GM23338 (cell line): Measurements from ENCODE around the gene TRAF3IP3. TPM values are rescaled to one million over a fixed set of nuclear protein-coding genes. Genes with fewer than 3 reads are reported as not detected.

Experiments
- ATAC-seq: fragments of 200-7000 bp; cut with Tn5 transposase; 3 replicates; pipeline ENCODE4 v1.9.1; 2020
- DNase-seq: peaks from one replicate; pipeline ENCODE4 v3.0.0-alpha.2; 2015; ENCODE audit warnings: low spot score
- H2AFZ ChIP-seq: fragments of 200-600 bp; sonication (generic); 2 replicates; pipeline ENCODE4 v1.8.0; 2016; ENCODE audit warnings: antibody characterized with exemption, mild to moderate bottlenecking, moderate library complexity
- H3F3A ChIP-seq: fragments of 200-600 bp; sonication (generic); replicated peaks from 2 replicates; pipeline ENCODE4 v1.8.0; 2017; ENCODE audit warnings: antibody characterized with exemption, mixed run types, low read depth
- H3K27ac ChIP-seq: fragments of 200-600 bp; sonication (generic); 2 replicates; pipeline ENCODE4 v1.6.1; 2016; ENCODE audit warnings: low read depth
- H3K27me3 ChIP-seq: fragments of 200-600 bp; sonication (generic); 2 replicates; pipeline ENCODE4 v1.8.0; 2016; ENCODE audit warnings: mild to moderate bottlenecking, mixed run types, moderate library complexity; ENCODE audit not compliant: insufficient read depth
- H3K36me3 ChIP-seq: fragments of 200-600 bp; sonication (generic); 2 replicates; pipeline ENCODE4 v1.8.0; 2016; ENCODE audit warnings: mild to moderate bottlenecking; ENCODE audit not compliant: insufficient read depth
- H3K4me1 ChIP-seq: fragments of 200-600 bp; sonication (generic); 2 replicates; pipeline ENCODE4 v1.8.0; 2016; ENCODE audit warnings: mild to moderate bottlenecking, moderate library complexity; ENCODE audit not compliant: insufficient read depth
- H3K4me2 ChIP-seq: fragments of 200-600 bp; sonication (generic); 2 replicates; pipeline ENCODE4 v1.7.1; 2017; ENCODE audit warnings: mixed run types
- H3K4me3 ChIP-seq: fragments of 200-600 bp; sonication (generic); 2 replicates; pipeline ENCODE4 v1.6.1; 2016; ENCODE audit warnings: mixed run types
- H3K79me2 ChIP-seq: fragments of 200-600 bp; sonication (generic); replicated peaks from 2 replicates; pipeline ENCODE4 v1.8.0; 2017; ENCODE audit warnings: mild to moderate bottlenecking; ENCODE audit not compliant: insufficient read depth
- H3K9me2 ChIP-seq: fragments of 200-600 bp; sonication (generic); 2 replicates; pipeline ENCODE4 v1.8.0; 2017; ENCODE audit not compliant: insufficient read depth
- H4K20me1 ChIP-seq: fragments of 200-600 bp; sonication (generic); replicated peaks from 2 replicates; pipeline ENCODE4 v1.8.0; 2017; ENCODE audit warnings: mild to moderate bottlenecking; ENCODE audit not compliant: insufficient read depth
- H3K27ac Mint-ChIP-seq: 2 replicates; pipeline ENCODE4 v1.8.0; 2020; ENCODE audit warnings: inconsistent platforms, mild to moderate bottlenecking, moderate library complexity, mixed read lengths
- H3K27me3 Mint-ChIP-seq: 3 replicates; pipeline ENCODE4 v1.8.0; 2022; ENCODE audit warnings: low read depth, mild to moderate bottlenecking, moderate library complexity, mixed read lengths, inconsistent platforms; ENCODE audit not compliant: insufficient read depth, poor library complexity
- H3K36me3 Mint-ChIP-seq: 3 replicates; pipeline ENCODE4 v1.8.0; 2021; ENCODE audit warnings: low read depth, mild to moderate bottlenecking, inconsistent platforms, moderate library complexity, mixed read lengths
- H3K4me1 Mint-ChIP-seq: 3 replicates; pipeline ENCODE4 v1.8.0; 2020; ENCODE audit warnings: mild to moderate bottlenecking, inconsistent platforms, mixed read lengths
- H3K4me3 Mint-ChIP-seq: 3 replicates; pipeline ENCODE4 v1.8.0; 2021; ENCODE audit warnings: moderate library complexity, mild to moderate bottlenecking, inconsistent platforms, mixed read lengths
- H3K9me3 Mint-ChIP-seq: 3 replicates; pipeline ENCODE4 v1.8.0; 2020; ENCODE audit warnings: moderate library complexity, mild to moderate bottlenecking, inconsistent platforms, mixed read lengths
- CREB1 ChIP-seq: fragments of 250-450 bp; sonication (Bioruptor Pico); IDR thresholded peaks from 2 replicates; pipeline ENCODE4 v1.5.0; 2020; ENCODE audit warnings: low read depth, mild to moderate bottlenecking, moderate library complexity
- CTCF ChIP-seq, 2 experiments: fragments of 200-600 bp in 1 of 2; sonication (generic) in 1 of 2; conservative IDR thresholded peaks; 2 replicates each; pipeline versions ENCODE4 v1.5.1 to v1.6.1; 2016 to 2017; ENCODE audit warnings: antibody characterized with exemption in 2 of 2, low read depth in 2 of 2, mild to moderate bottlenecking in 2 of 2, moderate library complexity in 1 of 2
- ETS1 ChIP-seq: IDR thresholded peaks from 2 replicates; pipeline ENCODE4 v1.6.1; 2016; ENCODE audit warnings: antibody characterized with exemption
- EZH2 ChIP-seq: fragments of 200-600 bp; sonication (generic); IDR thresholded peaks from one replicate; pipeline ENCODE4 v1.8.0; 2017; ENCODE audit warnings: antibody characterized with exemption, mild to moderate bottlenecking, low read depth; ENCODE audit not compliant: unreplicated experiment
- JUNB ChIP-seq: IDR thresholded peaks from one replicate; pipeline ENCODE4 v1.6.1; 2016; ENCODE audit warnings: antibody characterized with exemption; ENCODE audit not compliant: unreplicated experiment
- NANOG ChIP-seq: IDR thresholded peaks from 2 replicates; pipeline ENCODE4 v1.6.1; 2016; ENCODE audit warnings: antibody characterized with exemption, borderline replicate concordance
- POLR2AphosphoS5 ChIP-seq: IDR thresholded peaks from 2 replicates; pipeline ENCODE4 v1.6.1; 2016; ENCODE audit warnings: antibody characterized with exemption, low read depth
- ZNF462 ChIP-seq: fragments of 250-450 bp; sonication (Bioruptor Pico); IDR thresholded peaks from 2 replicates; pipeline ENCODE4 v1.5.0; 2020; ENCODE audit warnings: mild to moderate bottlenecking, moderate library complexity
- polyA plus RNA-seq: library from polyadenylated mRNA; unstranded; fragments of >200 nt; fragmentation: Nextera tagmentation; extraction: Ambion mirVana; gene quantifications from 2 replicates; pipeline ENCODE4 v1.2.1, GENCODE V29; 2016
- total RNA-seq: library from RNA; depleted of rRNA; stranded (reverse); fragments of >200 nt; shearing (Covaris generic); gene quantifications from 2 replicates; pipeline ENCODE4 v1.2.3, GENCODE V29; 2014

The TRAF3IP3 gene
- total and polyA plus RNA-seq, 2 experiments from 2014 or later, result not detected

GRCh38 chr1:209775678-209776077, 19.8 kb downstream of the TRAF3IP3 start:
- Histone ChIP-seq H3K4me2 (no peak overlapping the region), H3K9me2 (no peaks in the 10 kb centered on the region), H3K27ac (no peak overlapping the region), H3K27me3 (no peaks in the 10 kb centered on the region), H3K4me3 (no peak overlapping the region), H2AFZ (no peak overlapping the region), H3K4me1 (no peaks in the 10 kb centered on the region), H3K36me3 (no peaks in the 10 kb centered on the region), H4K20me1 (no peaks in the 10 kb centered on the region; the same call in 1 of the 2 replicates), H3F3A (no peaks in the 10 kb centered on the region), H3K79me2 (no peaks in the 10 kb centered on the region)
- TF ChIP-seq EZH2 (no peak), CREB1 (CRISPR knock-in tag) (no peak), JUNB (no peak), NANOG (no peak), ETS1 (no peak), CTCF (conservative IDR thresholded peaks at IDR 0.05; ENCODE audit: low read depth in 2 of 2) (no peak), ZNF462 (CRISPR knock-in tag) (no peak), POLR2AphosphoS5 (no peak)
- H3K9me3 Mint-ChIP-seq, result no peaks in the 10 kb centered on the region
- no peak overlapping the region for H3K27ac Mint-ChIP-seq
- H3K36me3 Mint-ChIP-seq, result no peaks in the 10 kb centered on the region
- no peaks in the 10 kb centered on the region for H3K4me1 Mint-ChIP-seq
- no peak for DNase-seq
- no peak overlapping the region for H3K4me3 Mint-ChIP-seq
- peaks cover 1% of the 10 kb centered on the region for H3K27me3 Mint-ChIP-seq
- no peak for ATAC-seq
